Smooth muscle cell of trachea (primary cell): ENCODE measurements around the gene ZBTB34. TPM values are rescaled to one million over a fixed set of nuclear protein-coding genes. Genes with fewer than 3 reads are reported as not detected.

ENCODE experiments used
- total RNA-seq: library from RNA; depleted of rRNA; stranded (reverse); fragments of >200 nt; gene quantifications from 2 replicates; pipeline ENCODE4 v1.2.1, GENCODE V29; 2014

The ZBTB34 gene
- total RNA-seq: 7.4 and 10.0 TPM in 2 replicates

GRCh38 chr9:126860077-126860756 lies at the start of gene ZBTB34:
Gene ZBTB34 (plus strand): TSS chr9:126860639. CDS start chr9:126879400, 18,761 bp downstream.

GRCh38 chr9:126914458-126915280 lies 54.2 kb downstream of the ZBTB34 start, which contains the start of gene RALGPS1:
Gene RALGPS1 (plus strand): TSS chr9:126914782. CDS start chr9:126962290, 47,508 bp downstream.

Other genes starting within 250 kb of the ZBTB34 start
- gene LMX1B, start 246.7 kb upstream of the ZBTB34 start, total RNA-seq: not detected in 2 replicates
- 9.6 and 9.8 TPM in 2 replicates for gene ZBTB43, start 55.6 kb upstream of the ZBTB34 start, total RNA-seq
- 1.9 and 6.5 TPM in 2 replicates for gene RALGPS1, start 54.1 kb downstream of the ZBTB34 start, total RNA-seq